Omental fat pad (tissue), 4 donors: ENCODE measurements around the gene ANK3. TPM values are rescaled to one million over a fixed set of nuclear protein-coding genes. Genes with fewer than 3 reads are reported as not detected.

ENCODE experiments used
- ATAC-seq: fragments of 150-250 bp; one replicate; pipeline ENCODE4 v1.9.1; 2016; ENCODE audit warnings: mild to moderate bottlenecking, moderate library complexity; ENCODE audit not compliant: low FRiP score
- DNase-seq: peaks from one replicate; pipeline ENCODE4 v3.0.0-alpha.2; 2019; ENCODE audit warnings: low spot score
- total RNA-seq, 4 donors: library from RNA; depleted of rRNA; stranded (reverse); fragments of >200 nt; gene quantifications; one replicate each; pipeline ENCODE4 v1.1.0, GENCODE V29; 2016
- TF ChIP-seq, protein P1 (sequence below), 3 donors: fragments of 450-650 bp; IDR thresholded peaks; one replicate each; pipeline ENCODE4 v1.5.1; 2016 to 2017; ENCODE audit warnings: antibody characterized with exemption in 3 of 3, mild to moderate bottlenecking in 3 of 3, moderate library complexity in 2 of 3

The ANK3 gene
- total RNA-seq, 4 donors from 2014 or later: 10.5 to 22.5 (median 13.3) TPM

DNA sequence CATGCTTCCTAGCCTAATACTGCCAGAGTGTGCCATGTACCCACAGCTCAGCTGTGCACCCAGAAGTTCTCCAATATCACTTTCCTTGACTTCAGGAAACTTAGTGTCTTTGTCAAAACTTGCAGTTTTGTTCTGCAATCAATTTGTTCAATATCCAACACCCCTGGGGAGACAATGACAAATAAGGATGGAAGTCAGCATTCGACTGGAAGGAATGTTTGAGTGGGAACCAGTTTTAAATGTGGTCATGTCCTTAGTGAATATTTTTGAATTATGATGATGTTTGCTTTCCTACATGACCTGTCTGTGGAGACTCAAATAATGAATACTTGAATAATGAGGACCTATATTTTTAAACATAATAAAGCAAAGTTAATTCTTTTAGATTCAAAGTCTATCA is 112.0 kb downstream of the ANK3 start:
- TF ChIP-seq, protein P1, sequence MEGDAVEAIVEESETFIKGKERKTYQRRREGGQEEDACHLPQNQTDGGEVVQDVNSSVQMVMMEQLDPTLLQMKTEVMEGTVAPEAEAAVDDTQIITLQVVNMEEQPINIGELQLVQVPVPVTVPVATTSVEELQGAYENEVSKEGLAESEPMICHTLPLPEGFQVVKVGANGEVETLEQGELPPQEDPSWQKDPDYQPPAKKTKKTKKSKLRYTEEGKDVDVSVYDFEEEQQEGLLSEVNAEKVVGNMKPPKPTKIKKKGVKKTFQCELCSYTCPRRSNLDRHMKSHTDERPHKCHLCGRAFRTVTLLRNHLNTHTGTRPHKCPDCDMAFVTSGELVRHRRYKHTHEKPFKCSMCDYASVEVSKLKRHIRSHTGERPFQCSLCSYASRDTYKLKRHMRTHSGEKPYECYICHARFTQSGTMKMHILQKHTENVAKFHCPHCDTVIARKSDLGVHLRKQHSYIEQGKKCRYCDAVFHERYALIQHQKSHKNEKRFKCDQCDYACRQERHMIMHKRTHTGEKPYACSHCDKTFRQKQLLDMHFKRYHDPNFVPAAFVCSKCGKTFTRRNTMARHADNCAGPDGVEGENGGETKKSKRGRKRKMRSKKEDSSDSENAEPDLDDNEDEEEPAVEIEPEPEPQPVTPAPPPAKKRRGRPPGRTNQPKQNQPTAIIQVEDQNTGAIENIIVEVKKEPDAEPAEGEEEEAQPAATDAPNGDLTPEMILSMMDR (IDR thresholded peaks at IDR 0.05): no peak
- DNase-seq (no peak), ATAC-seq (no peak)

DNA sequence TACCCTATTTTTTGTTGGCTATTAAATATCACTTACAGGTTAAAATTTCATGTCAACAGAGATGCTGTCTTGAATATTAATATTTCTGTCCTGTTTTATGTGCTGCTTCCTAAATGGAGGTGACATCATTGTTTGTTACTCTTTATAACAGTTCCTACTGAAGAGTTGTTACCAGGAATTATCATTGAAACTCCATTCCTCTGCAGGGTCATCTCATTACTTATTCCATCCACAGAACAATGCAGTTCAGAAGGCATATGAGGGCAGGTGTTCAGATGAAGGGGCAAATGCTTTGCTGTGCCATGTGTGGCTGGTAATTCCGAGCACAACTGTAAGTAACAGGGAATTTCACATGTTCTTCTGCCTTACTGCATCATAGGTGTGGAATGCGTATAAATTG is 113.4 kb downstream of the ANK3 start:
- no peak for ATAC-seq
- no peak for DNase-seq
- TF ChIP-seq, protein P1 (IDR thresholded peaks at IDR 0.05): no peak

DNA sequence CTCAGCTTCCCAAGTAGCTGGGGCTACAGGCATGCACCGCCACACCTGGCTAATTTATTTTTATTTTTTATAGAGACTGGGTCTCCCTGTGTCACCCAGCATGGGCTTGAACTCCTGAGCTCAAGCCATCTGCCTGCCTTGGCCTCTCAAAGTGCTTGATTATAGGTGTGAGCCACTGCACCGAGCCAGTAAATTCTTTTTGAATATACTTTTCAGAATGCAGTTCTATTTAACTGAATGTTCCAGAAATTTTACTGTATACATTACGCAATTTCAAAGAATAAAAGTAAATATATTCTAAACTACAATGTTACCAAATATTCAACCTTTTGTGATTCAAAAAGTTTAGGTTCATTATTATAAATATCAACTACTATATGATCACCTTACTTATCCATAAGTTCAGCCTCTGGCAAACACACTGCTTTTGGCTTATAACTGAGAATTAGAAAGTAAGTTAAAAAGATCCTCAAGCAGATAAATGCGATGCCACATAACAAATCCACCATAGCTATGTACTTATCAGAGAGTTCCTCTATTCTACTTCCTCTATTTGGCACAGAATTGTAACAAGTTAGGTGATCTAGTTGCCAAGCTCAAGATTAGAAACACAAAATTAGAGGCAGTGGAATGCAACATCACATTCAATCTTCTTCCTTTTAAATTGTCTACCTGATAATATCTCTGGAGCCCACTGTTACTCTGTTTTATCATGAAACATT is 118.2 kb downstream of the ANK3 start:
- TF ChIP-seq, protein P1 (IDR thresholded peaks at IDR 0.05): no peak
- no peak for DNase-seq
- ATAC-seq: no peak

DNA sequence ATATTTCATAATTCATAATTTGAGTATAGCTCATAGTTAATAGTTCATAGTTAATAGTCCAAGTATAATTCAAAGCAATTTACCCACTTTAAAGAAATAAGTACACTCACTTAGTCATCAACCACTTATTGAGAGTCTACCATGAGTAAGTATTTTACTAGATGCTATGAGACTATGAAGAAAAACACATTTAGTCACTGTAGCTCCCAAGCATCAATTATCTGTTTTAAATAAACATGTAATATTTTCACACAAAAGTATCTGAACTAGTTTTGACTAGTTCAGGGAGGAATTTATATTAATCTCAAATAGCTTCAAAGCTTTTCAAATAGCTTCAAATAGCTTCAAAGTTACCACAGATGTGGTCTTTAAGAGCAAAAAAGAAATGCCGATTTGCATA is 119.2 kb downstream of the ANK3 start:
- TF ChIP-seq, protein P1 (IDR thresholded peaks at IDR 0.05): no peak
- no peak for DNase-seq
- ATAC-seq: no peak

DNA sequence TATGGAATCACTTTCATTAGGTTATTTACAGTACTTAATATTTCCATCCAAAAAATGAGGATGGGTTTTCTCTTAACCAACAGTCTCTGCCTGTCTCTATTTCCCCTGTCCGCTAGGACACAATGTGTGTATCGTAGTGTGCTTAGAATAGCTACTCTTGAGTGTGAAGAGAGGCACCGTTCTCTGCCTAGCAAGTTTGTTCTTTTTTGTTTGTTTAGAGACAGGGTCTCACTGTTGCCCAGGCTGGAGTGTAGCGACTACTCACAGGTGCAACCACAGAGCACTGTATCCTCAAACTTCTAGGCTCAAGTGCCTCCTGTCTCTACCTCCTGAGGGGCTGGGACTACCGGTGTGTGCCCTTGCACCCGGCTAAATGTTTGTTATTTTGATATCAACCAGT is 121.9 kb downstream of the ANK3 start:
- ATAC-seq: no peak
- TF ChIP-seq, protein P1 (IDR thresholded peaks at IDR 0.05): no peak
- DNase-seq: no peak

DNA sequence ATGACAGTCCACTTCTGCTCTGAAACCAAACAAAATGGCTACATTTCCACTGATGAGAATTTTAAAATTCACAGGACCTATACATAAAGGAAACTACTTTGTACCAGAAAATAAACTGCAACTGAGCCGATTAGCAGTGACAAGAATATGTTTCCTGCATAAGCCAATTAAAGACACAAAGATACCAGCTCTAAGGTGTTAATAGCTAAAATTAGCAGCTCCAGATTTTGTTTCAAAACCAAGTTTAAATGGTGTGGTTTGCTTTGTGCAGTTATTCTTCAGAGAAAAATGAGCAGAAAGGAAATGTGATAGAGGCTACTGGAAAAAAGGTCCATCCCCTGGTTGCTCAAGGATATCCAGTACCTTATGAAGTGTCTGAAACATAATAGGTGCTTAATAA is 123.2 kb downstream of the ANK3 start:
- ATAC-seq (no peak), DNase-seq (no peak)
- TF ChIP-seq, protein P1 (IDR thresholded peaks at IDR 0.05): no peak

DNA sequence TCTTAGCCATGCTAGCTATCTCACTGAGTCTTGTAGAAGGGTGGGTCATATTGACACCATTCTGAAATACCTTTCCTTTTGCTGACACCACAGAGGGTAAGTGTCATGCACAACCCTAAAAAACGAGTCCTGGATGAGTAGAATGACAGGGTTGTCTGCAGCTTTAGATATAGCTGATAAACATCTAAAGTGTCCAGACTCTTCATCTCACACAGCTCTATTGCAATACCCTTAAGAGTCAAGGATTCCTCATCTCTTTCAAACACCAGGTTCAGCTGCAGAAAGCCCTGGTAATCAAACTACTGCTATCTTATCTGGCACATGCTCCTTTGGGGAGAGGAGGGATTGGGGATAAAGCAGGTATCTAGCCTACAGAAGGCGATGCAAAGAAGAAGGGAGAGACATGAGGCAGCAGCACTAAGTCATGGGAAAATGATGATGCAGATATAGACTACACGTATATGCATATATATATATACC is 127.0 kb downstream of the ANK3 start:
- ATAC-seq (no peak), DNase-seq (no peak)
- TF ChIP-seq, protein P1 (IDR thresholded peaks at IDR 0.05): no peak
